Measurements from ENCODE around the gene ANKUB1.

GRCh38 chr3:149790268-149790667 lies 2.1 kb downstream of the ANKUB1 start:
- TF ChIP-seq CTCF (IDR thresholded peaks at IDR 0.05; ENCODE audit: low read depth, low read length) (no peak), POLR2A (IDR thresholded peaks at IDR 0.05; ENCODE audit: extremely low read depth, insufficient read length) (no peak)

Data from NB4 (cell line).